Measurements from ENCODE around the gene ZBTB7C.

- no peak for TF ChIP-seq CBX3 (IDR thresholded peaks at IDR 0.05; ENCODE audit: borderline replicate concordance, low read depth)
- no peak for TF ChIP-seq CTCF (IDR thresholded peaks at IDR 0.05 in 2 of 3, conservative IDR thresholded peaks at IDR 0.05 in 1 of 3; ENCODE audit: control insufficient read depth in 2 of 3, extremely low read depth in 1 of 3, insufficient read depth in 1 of 3, low read depth in 3 of 3, low read length in 3 of 3)
- TF ChIP-seq NFYB (IDR thresholded peaks at IDR 0.05; ENCODE audit: insufficient read depth, low read depth, low read length), result no peak
- TF ChIP-seq EP300 (IDR thresholded peaks at IDR 0.05; ENCODE audit: borderline replicate concordance in 1 of 2, control insufficient read depth in 1 of 2, low read depth in 2 of 2, low read length in 2 of 2), result no peak
- TF ChIP-seq POLR2A (IDR thresholded peaks at IDR 0.05; ENCODE audit: low read depth, low read length), result no peak
- TF ChIP-seq SIX5 (IDR thresholded peaks at IDR 0.05; ENCODE audit: low read depth, low read length, severe bottlenecking), result no peak
- TF ChIP-seq ZNF592 (IDR thresholded peaks at IDR 0.05), result no peak
- no peak for TF ChIP-seq RELB (IDR thresholded peaks at IDR 0.05; ENCODE audit: low read depth)
These were observed 171.0 kb downstream of the ZBTB7C start for GRCh38 chr18:48238206-48238605.

Data from GM12878 (cell line).